Midbrain (tissue), 1 donor: Measurements from ENCODE around the gene GRAMD1C.
"Not testable (repeated sequence)": the region's sequence is repeated elsewhere in the genome, so short reads cannot be mapped to it uniquely, and the experiment has no call there.

ENCODE experiments used
- DNase-seq: peaks from one replicate; lab custom pipeline; 2025; lab: John Stamatoyannopoulos, UW

The GRAMD1C gene

GRCh38 chr3:113838631-113839209, at the start of gene GRAMD1C:
GRAMD1C (plus strand) TSS chr3:113838788; CDS start chr3:113838910, 122 bp downstream.
- peak; percentile 87 for DNase-seq

DNA sequence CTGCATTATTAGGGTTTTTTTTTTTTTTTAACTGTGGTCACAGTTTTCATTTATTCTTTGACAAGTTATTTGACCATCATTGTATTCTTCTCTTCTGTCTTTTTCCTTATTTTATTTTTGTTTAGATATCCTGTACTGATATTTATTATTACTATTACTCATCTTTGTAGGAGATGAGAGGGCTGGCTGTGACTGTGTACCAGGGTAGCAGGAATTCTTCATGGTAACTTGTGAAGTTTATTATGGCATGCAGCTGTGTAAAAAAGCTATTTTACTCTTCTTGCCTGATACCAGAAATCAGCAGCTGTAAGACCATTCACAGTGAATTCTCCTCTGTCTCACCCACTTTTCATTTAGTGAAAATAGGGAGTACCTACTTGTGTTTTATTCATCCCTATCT, 47.2 kb upstream of the GRAMD1C start:
- DNase-seq: no peak

GRCh38 chr3:113794526-113794925, 44.1 kb upstream of the GRAMD1C start:
- DNase-seq: no peak

GRCh38 chr3:113795693-113796092, 42.9 kb upstream of the GRAMD1C start:
- DNase-seq: no peak

DNA sequence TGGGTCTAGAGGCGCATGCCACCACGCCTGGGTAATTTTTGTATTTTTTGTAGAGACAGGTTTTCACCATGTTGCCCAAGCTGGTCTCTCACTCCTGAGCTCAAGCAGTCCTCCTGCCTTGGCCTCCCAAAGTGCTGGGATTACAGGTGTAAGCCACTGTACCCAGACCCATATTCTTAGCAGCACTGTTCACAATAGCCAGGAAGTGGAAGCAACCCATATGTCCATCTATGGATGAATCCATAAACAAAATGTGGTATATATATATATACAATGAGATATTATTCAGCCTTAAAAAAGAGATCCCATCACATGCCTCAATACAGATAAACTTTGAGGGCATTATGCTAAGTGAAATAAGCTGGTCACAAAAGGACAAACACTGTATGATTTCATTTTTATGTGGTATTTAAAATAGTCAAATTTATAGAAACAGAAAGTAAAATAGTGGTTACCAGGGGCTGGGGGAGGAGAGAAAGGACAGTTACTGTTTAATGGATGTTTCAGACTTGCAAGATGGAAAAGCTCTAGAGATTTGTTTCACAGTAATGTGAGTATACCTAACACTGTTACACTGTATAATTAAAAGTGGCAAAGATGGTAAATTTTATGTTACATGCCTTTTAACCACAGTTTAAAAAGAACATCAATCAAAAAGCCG, 35.7 kb upstream of the GRAMD1C start:
- no peak for DNase-seq

- no peak for DNase-seq
Measured at GRCh38 chr3:113804661-113805060, 33.9 kb upstream of the GRAMD1C start.

- DNase-seq: no peak
Measured at GRCh38 chr3:113805249-113805648, 33.3 kb upstream of the GRAMD1C start.

DNA sequence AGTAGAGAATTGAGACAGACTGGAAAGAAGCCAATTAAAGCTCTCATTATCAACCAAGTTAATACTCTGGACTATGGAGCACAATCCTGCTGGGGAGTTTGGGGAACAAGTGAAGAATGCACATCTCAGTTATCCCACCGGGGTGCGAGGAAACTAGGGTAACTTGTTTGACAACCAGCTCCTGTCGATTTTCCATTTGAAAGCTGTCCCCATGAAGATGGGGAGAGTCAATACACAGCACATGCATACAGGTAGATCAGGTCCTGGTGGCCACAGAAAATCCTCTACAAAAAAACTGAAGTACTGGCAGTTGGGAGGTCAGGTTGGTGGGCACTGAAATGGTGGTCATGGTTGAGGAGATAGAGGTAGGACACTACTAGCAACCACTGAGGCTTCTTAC, 25.7 kb upstream of the GRAMD1C start:
- no peak for DNase-seq

DNA sequence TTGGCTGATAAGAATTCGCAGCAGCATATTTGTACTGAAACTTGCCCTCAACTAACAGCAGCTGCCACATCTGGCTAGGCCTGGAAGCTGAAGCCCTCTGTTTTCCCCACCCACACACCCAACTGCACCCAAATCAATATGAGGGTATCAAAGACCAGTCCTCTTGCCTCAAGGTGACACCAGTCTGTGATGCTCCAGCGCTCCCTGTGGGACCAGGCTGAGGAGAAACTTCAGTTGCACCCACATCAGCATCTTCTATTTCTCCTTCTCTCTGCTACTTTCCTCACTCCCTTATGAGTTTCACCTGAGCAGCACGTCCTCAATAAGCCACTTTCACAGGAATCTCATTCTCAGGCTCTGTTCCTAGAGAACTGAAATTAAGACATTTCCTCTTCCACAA, 18.7 kb upstream of the GRAMD1C start:
- DNase-seq: no peak

DNA sequence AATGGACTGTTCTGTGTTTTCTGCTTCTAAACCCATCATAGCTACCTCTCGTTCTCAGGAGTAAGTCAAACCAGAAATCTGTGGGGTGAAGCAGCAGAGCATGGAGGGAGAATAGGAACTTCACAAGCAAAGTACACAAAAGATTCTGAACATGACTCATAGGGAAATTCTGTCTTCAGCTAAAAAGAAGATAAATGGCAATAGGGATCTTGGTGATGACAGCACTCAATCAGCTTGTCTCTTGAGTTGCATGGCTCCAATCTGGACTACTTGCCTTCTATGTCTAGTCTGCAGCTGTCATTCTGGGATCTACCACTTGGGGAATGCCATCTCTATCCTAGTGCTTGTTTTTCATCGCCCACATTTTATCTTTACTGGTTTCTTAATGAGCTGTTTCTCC, 13.5 kb upstream of the GRAMD1C start:
- DNase-seq: no peak

GRCh38 chr3:113828600-113828999, 10.0 kb upstream of the GRAMD1C start:
- no peak for DNase-seq

GRCh38 chr3:113829576-113830354, 8.8 kb upstream of the GRAMD1C start:
- DNase-seq: no peak

GRCh38 chr3:113831103-113831355, 7.6 kb upstream of the GRAMD1C start:
- DNase-seq: no peak

- DNase-seq: no peak
Measured at GRCh38 chr3:113832477-113833164, 6.0 kb upstream of the GRAMD1C start.

DNA sequence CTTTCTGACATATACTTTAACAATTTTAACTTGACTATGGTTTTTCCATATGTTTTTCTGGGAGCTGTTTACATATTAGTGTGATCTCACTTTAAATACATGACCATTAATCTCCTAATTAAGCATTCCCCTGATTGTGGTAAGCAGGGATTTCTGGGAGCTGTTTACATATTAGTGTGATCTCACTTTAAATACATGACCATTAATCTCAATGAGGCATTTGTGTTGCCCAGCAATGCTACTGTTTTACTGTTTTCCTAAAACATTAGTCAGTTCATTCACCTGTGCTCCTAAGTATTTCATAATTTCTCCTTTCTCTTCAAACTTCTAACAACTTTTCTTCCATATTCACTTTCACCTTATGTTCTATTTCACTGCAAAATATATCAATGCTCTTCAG, 3.6 kb upstream of the GRAMD1C start:
- DNase-seq: no peak

GRCh38 chr3:113839551-113839950, 963 bp downstream of the GRAMD1C start:
- no peak for DNase-seq

DNA sequence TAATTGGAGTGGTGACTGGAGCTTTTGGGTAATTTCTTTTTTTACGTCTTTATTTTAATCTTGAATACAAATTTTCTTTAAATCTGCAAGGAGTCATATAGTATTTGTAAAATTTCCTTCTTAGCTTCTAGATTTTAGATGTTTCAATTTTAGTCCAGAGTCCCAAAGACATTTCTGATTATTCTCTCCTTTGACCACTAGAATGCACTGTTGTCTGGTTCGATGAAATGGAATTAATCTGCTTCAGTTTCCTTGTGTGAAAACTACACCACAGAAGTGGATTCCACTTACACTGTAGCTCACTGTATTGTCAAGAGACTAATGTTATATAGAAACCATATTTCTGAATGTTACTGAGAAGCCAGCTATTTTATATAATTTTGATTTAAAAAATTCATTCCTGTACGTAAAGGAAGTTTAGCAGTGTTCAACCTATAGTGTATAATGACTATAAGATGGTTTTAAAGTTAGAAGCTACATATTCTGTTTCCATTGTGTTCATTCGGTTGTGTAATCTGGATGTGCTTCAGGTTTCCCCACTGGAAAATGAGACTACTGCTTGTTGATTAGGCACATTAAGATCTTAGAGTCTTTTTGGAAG, 6.1 kb downstream of the GRAMD1C start:
- DNase-seq: peak; percentile 11

GRCh38 chr3:113847247-113847646, 8.7 kb downstream of the GRAMD1C start:
- DNase-seq: no peak

- DNase-seq: no peak
Measured at GRCh38 chr3:113847664-113848461, 9.3 kb downstream of the GRAMD1C start.

DNA sequence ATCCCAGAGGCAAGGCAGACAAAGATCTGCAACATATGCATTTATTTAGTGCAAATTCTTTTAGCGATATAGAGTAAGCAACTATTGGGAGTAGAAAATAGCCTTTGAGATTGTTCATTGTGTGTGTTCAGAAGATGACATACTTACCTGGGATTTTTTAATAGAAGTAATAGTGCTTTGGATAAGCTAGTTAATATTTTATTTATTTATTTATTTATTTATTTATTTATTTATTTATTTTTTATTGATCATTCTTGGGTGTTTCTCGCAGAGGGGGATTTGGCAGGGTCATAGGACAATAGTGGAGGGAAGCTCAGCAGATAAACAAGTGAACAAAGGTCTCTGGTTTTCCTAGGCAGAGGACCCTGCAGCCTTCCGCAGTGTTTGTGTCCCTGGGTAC, 10.5 kb downstream of the GRAMD1C start:
- not testable (repeated sequence) for DNase-seq

DNA sequence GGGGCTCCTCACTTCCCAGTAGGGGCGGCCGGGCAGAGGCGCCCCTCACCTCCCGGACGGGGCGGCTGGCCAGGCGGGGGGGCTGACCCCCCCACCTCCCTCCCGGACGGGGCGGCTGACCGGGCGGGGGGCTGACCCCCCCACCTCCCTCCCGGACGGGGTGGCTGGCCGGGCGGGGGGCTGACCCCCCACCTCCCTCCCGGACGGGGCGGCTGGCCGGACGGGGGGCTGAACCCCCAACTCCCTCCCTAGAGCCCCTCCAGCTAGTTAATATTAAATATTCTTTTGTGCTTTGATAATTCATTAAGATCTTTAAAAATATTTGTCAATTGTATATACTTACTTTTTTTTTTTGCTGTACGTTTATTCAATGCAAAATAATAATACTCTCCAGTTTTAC, 11.3 kb downstream of the GRAMD1C start:
- DNase-seq: not testable (repeated sequence)

DNA sequence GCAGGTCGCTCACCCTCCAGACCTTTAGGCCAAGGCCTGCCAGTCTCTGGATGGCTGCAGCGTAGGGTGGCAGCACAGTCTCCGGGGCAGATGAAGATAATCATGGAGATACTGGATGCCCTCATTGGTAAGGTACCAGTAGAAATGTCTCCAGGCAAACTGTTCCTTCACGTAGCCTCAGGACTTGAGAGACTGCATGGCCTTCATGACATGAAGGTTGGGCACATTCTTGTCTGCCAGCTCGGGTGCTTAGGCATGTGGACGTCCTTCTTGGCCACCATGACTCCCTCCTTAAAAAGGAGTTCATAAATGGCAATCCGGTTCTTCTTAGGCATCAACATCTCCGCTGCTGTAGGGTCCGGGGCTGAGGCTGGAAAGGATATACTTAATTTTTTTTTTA, 11.8 kb downstream of the GRAMD1C start:
- not testable (repeated sequence) for DNase-seq
